Measurements from ENCODE around the gene DLG2.

The DLG2 gene

GRCh38 chr11:85531191-85531897, 95.8 kb downstream of the DLG2 start:
- TF ChIP-seq CTCF (IDR thresholded peaks at IDR 0.05; ENCODE audit: control insufficient read depth, extremely low read depth, insufficient read depth), result no peak
- DNase-seq (ENCODE audit: low read depth), result no peak
- H3K4me3 ChIP-seq (ENCODE audit: low read depth, low read length), result no peak overlapping the region

- H3K4me3 ChIP-seq (ENCODE audit: low read depth, low read length), result no peak overlapping the region
- no peak for TF ChIP-seq CTCF (IDR thresholded peaks at IDR 0.05; ENCODE audit: control insufficient read depth, extremely low read depth, insufficient read depth)
- DNase-seq (ENCODE audit: low read depth), result no peak
Measured at GRCh38 chr11:85530634-85531033, 96.5 kb downstream of the DLG2 start.

- no peak overlapping the region for H3K4me3 ChIP-seq (ENCODE audit: low read depth, low read length)
- no peak for TF ChIP-seq CTCF (IDR thresholded peaks at IDR 0.05; ENCODE audit: control insufficient read depth, extremely low read depth, insufficient read depth)
- no peak for DNase-seq (ENCODE audit: low read depth)
Measured at GRCh38 chr11:85526564-85526963, 100.6 kb downstream of the DLG2 start.

- TF ChIP-seq CTCF (IDR thresholded peaks at IDR 0.05; ENCODE audit: control insufficient read depth, extremely low read depth, insufficient read depth), result no peak
Measured at GRCh38 chr11:85525686-85526085, 101.5 kb downstream of the DLG2 start.

GRCh38 chr11:85517272-85517671, 109.9 kb downstream of the DLG2 start:
- DNase-seq (ENCODE audit: low read depth), result no peak
- H3K4me3 ChIP-seq (ENCODE audit: low read depth, low read length), result no peak overlapping the region
- TF ChIP-seq CTCF (IDR thresholded peaks at IDR 0.05; ENCODE audit: control insufficient read depth, extremely low read depth, insufficient read depth), result no peak

More at GRCh38 chr11:85525686-85526085, 101.5 kb downstream of the DLG2 start:
- DNase-seq (ENCODE audit: low read depth), result no peak
- H3K4me3 ChIP-seq (ENCODE audit: low read depth, low read length), result no peak overlapping the region

GRCh38 chr11:85495918-85496317, 131.2 kb downstream of the DLG2 start:
- DNase-seq (ENCODE audit: low read depth), result no peak
- TF ChIP-seq CTCF (IDR thresholded peaks at IDR 0.05; ENCODE audit: control insufficient read depth, extremely low read depth, insufficient read depth), result no peak

GRCh38 chr11:85494396-85494795, 132.7 kb downstream of the DLG2 start:
- TF ChIP-seq CTCF (IDR thresholded peaks at IDR 0.05; ENCODE audit: control insufficient read depth, extremely low read depth, insufficient read depth), result no peak
- no peak overlapping the region for H3K4me3 ChIP-seq (ENCODE audit: low read depth, low read length)

More at GRCh38 chr11:85495918-85496317, 131.2 kb downstream of the DLG2 start:
- no peak overlapping the region for H3K4me3 ChIP-seq (ENCODE audit: low read depth, low read length)

More at GRCh38 chr11:85494396-85494795, 132.7 kb downstream of the DLG2 start:
- DNase-seq (ENCODE audit: low read depth), result no peak
